ENCODE measurements around the gene KRTDAP. TPM values are rescaled to one million over a fixed set of nuclear protein-coding genes. Genes with fewer than 3 reads are reported as not detected.

The KRTDAP gene
- total RNA-seq, 1 experiment from 2014 or later = not detected

- no peak for DNase-seq (ENCODE audit: low read depth, low spot score)
- in situ Hi-C loops (cut with HindIII; ENCODE audit: low pct_unique_long_range_greater_than_20kb, low sequenced_read_pairs) = no loop called here
These were observed 45.5 kb downstream of the KRTDAP start for GRCh38 chr19:35444735-35445134.

- no peak for DNase-seq (ENCODE audit: low read depth, low spot score)
- in situ Hi-C loops (cut with HindIII; ENCODE audit: low pct_unique_long_range_greater_than_20kb, low sequenced_read_pairs) = no loop called here
These were observed 48.2 kb downstream of the KRTDAP start for GRCh38 chr19:35442091-35442490.

GRCh38 chr19:35439921-35440320 is 50.3 kb downstream of the KRTDAP start:
- no peak for DNase-seq (ENCODE audit: low read depth, low spot score)
- in situ Hi-C loops (cut with HindIII; ENCODE audit: low pct_unique_long_range_greater_than_20kb, low sequenced_read_pairs) = no loop called here

- in situ Hi-C loops (cut with HindIII; ENCODE audit: low pct_unique_long_range_greater_than_20kb, low sequenced_read_pairs) = no loop called here
- DNase-seq (ENCODE audit: low read depth, low spot score) = no peak
These were observed 51.7 kb downstream of the KRTDAP start for GRCh38 chr19:35438527-35438926.

GRCh38 chr19:35438096-35438495 is 52.2 kb downstream of the KRTDAP start:
- DNase-seq (ENCODE audit: low read depth, low spot score) = no peak
- in situ Hi-C loops (cut with HindIII; ENCODE audit: low pct_unique_long_range_greater_than_20kb, low sequenced_read_pairs) = no loop called here

GRCh38 chr19:35437406-35437951 is 52.8 kb downstream of the KRTDAP start:
- no peak for DNase-seq (ENCODE audit: low read depth, low spot score)
- in situ Hi-C loops (cut with HindIII; ENCODE audit: low pct_unique_long_range_greater_than_20kb, low sequenced_read_pairs) = no loop called here

Other genes starting within 250 kb of the KRTDAP start
- 0.98 and 1.2 TPM in 2 replicates for gene LSR, start 241.5 kb downstream of the KRTDAP start, total RNA-seq (2014; rRNA removed; shearing (Covaris generic))
- 78.1 and 82.7 TPM in 2 replicates for gene USF2, start 221.5 kb downstream of the KRTDAP start, total RNA-seq (2014; rRNA removed; shearing (Covaris generic))
- not detected in 2 replicates for gene HAMP, start 207.9 kb downstream of the KRTDAP start, total RNA-seq (2014; rRNA removed; shearing (Covaris generic))
- not detected in 2 replicates for gene MAG, start 198.3 kb downstream of the KRTDAP start, total RNA-seq (2014; rRNA removed; shearing (Covaris generic))
- gene CD22, start 161.3 kb downstream of the KRTDAP start, total RNA-seq (2014; rRNA removed; shearing (Covaris generic)) = 4.4 and 5.5 TPM in 2 replicates
- gene FFAR1, start 142.6 kb downstream of the KRTDAP start, total RNA-seq (2014; rRNA removed; shearing (Covaris generic)) = not detected in 2 replicates
- gene FFAR3, start 132.0 kb downstream of the KRTDAP start, total RNA-seq (2014; rRNA removed; shearing (Covaris generic)) = not detected in 2 replicates
- gene GPR42, start 119.4 kb downstream of the KRTDAP start, total RNA-seq (2014; rRNA removed; shearing (Covaris generic)) = not detected in 2 replicates
- 0.13 TPM in 1 of 2 replicates, not detected in the other for gene FFAR2, start 42.2 kb downstream of the KRTDAP start, total RNA-seq (2014; rRNA removed; shearing (Covaris generic))
- 16.7 and 23.0 TPM in 2 replicates for gene DMKN, start 23.2 kb upstream of the KRTDAP start, total RNA-seq (2014; rRNA removed; shearing (Covaris generic))
- gene SBSN, start 37.8 kb upstream of the KRTDAP start, total RNA-seq (2014; rRNA removed; shearing (Covaris generic)) = 0.11 TPM in 1 of 2 replicates, not detected in the other
- gene GAPDHS, start 43.0 kb upstream of the KRTDAP start, total RNA-seq (2014; rRNA removed; shearing (Covaris generic)) = 3.2 and 3.6 TPM in 2 replicates
- 582 and 591 TPM in 2 replicates for gene TMEM147, start 55.2 kb upstream of the KRTDAP start, total RNA-seq (2014; rRNA removed; shearing (Covaris generic))
- gene ATP4A, start 73.2 kb upstream of the KRTDAP start, total RNA-seq (2014; rRNA removed; shearing (Covaris generic)) = not detected in 2 replicates
- gene PMIS2, start 95.7 kb upstream of the KRTDAP start, total RNA-seq (2014; rRNA removed; shearing (Covaris generic)) = not detected in 2 replicates
- 9.2 and 11.1 TPM in 2 replicates for gene HAUS5, start 122.3 kb upstream of the KRTDAP start, total RNA-seq (2014; rRNA removed; shearing (Covaris generic))
- 54.5 and 58.2 TPM in 2 replicates for gene RBM42, start 138.6 kb upstream of the KRTDAP start, total RNA-seq (2014; rRNA removed; shearing (Covaris generic))
- 0.40 TPM in 1 of 2 replicates, not detected in the other for gene ETV2, start 151.3 kb upstream of the KRTDAP start, total RNA-seq (2014; rRNA removed; shearing (Covaris generic))
- 568 and 619 TPM in 2 replicates for gene COX6B1, start 157.9 kb upstream of the KRTDAP start, total RNA-seq (2014; rRNA removed; shearing (Covaris generic))
- gene UPK1A, start 176.1 kb upstream of the KRTDAP start, total RNA-seq (2014; rRNA removed; shearing (Covaris generic)) = not detected in 2 replicates
- gene ZBTB32, start 214.1 kb upstream of the KRTDAP start, total RNA-seq (2014; rRNA removed; shearing (Covaris generic)) = not detected in 2 replicates
- gene KMT2B, start 227.5 kb upstream of the KRTDAP start, total RNA-seq (2014; rRNA removed; shearing (Covaris generic)) = 3.7 and 5.9 TPM in 2 replicates

Data from SK-MEL-5 (cell line).